Prostate gland (tissue), 2 donors: ENCODE measurements around the gene PIEZO2. TPM values are rescaled to one million over a fixed set of nuclear protein-coding genes. Genes with fewer than 3 reads are reported as not detected.
A peak's percentile ranks its signal among the peaks of the same experiment; 100 is the strongest.

Experiments used
- DNase-seq: peaks from one replicate; pipeline ENCODE4 v3.0.0-alpha.2; 2019; ENCODE audit warnings: low spot score
- H3K27ac ChIP-seq, 2 donors: fragments of 200-600 bp; sonication (generic); 2 replicates each; pipeline ENCODE4 v1.5.1; 2017 to 2019
- H3K27me3 ChIP-seq: fragments of 200-600 bp; sonication (generic); replicated peaks from 2 replicates; pipeline ENCODE4 v1.5.1; 2019; ENCODE audit not compliant: insufficient read depth
- H3K36me3 ChIP-seq, 2 donors: fragments of 200-600 bp; sonication (generic); 1 replicate in 1 of 2; 2 replicates in 1 of 2; pipeline versions ENCODE4 v1.5.1 to v1.8.1; 2017 to 2019
- H3K4me1 ChIP-seq: fragments of 200-600 bp; sonication (generic); replicated peaks from 2 replicates; pipeline ENCODE4 v1.5.1; 2019
- H3K4me3 ChIP-seq, 2 donors: fragments of 200-600 bp; sonication (generic); 2 replicates each; pipeline ENCODE4 v1.5.1; 2017 to 2019
- H3K9me3 ChIP-seq: fragments of 200-600 bp; sonication (generic); 2 replicates; pipeline ENCODE4 v1.5.1; 2017
- CTCF ChIP-seq, 4 experiments: fragments of 200-600 bp in 2 of 4; fragments of 450-650 bp in 2 of 4; sonication (generic) in 2 of 4; IDR thresholded peaks; 1 replicate in 3 of 4; 2 replicates in 1 of 4; pipeline ENCODE4 v1.5.1; 2016 to 2019; ENCODE audit warnings: antibody characterized with exemption in 4 of 4, mild to moderate bottlenecking in 2 of 4, moderate library complexity in 2 of 4
- POLR2A ChIP-seq: fragments of 450-650 bp; IDR thresholded peaks from one replicate; pipeline ENCODE4 v1.6.1; 2016; ENCODE audit warnings: antibody characterized with exemption, mild to moderate bottlenecking
- POLR2AphosphoS5 ChIP-seq: sonication (generic); formaldehyde crosslinking; IDR thresholded peaks from one replicate; pipeline ENCODE4 v1.6.1; 2017; ENCODE audit warnings: antibody characterized with exemption
- WGBS: methylation state at CpG from one replicate; pipeline ENCODE4 v1.1.5; 2018; 5-methylcytosine and 5-hydroxymethylcytosine counted together
- intact Hi-C: fragments of 100-400 bp; cut with DNase I; formaldehyde crosslinking; loops from one replicate; pipeline ENCODE4 v1.14.2; 2022
- total RNA-seq, 2 donors: library from RNA; depleted of rRNA; stranded (reverse); fragments of >200 nt; gene quantifications; one replicate each; pipeline ENCODE4 v1.1.0, GENCODE V29; 2016

Gene PIEZO2
- total RNA-seq, 2 donors from 2014 or later = 4.1 to 19.0 TPM

GRCh38 chr18:11096411-11096810, 53.0 kb downstream of the PIEZO2 start:
- Histone ChIP-seq H3K4me1 (no peaks in the 10 kb centered on the region), H3K36me3 (no peaks in the 10 kb centered on the region), H3K4me3 (no peak overlapping the region), H3K27me3 (no peaks in the 10 kb centered on the region), H3K9me3 (no peaks in the 10 kb centered on the region), H3K27ac (peak overlapping the region in 1 of 2 donors; percentile 15)
- no peak for DNase-seq
- TF ChIP-seq POLR2A (no peak), POLR2AphosphoS5 (no peak), CTCF (IDR thresholded peaks at IDR 0.05) (no peak)
- intact Hi-C loops = no loop called here
- 58% methylated on average over 5 of the region's 5 CpGs for WGBS

- Histone ChIP-seq H3K4me3 (no peak overlapping the region), H3K9me3 (no peaks in the 10 kb centered on the region), H3K27me3 (no peaks in the 10 kb centered on the region), H3K4me1 (no peaks in the 10 kb centered on the region), H3K36me3 (no peaks in the 10 kb centered on the region), H3K27ac (peak overlapping the region in 1 of 2 donors; percentile 15)
- WGBS = 74% methylated on average over 6 of the region's 6 CpGs
- intact Hi-C loops = no loop called here
- no peak for DNase-seq
- TF ChIP-seq POLR2A (no peak), CTCF (IDR thresholded peaks at IDR 0.05) (no peak), POLR2AphosphoS5 (no peak)
Measured at GRCh38 chr18:11095674-11096293, 53.6 kb downstream of the PIEZO2 start.

GRCh38 chr18:11095211-11095610, 54.2 kb downstream of the PIEZO2 start:
- 73% methylated on average over 5 of the region's 5 CpGs for WGBS
- intact Hi-C loops = no loop called here
- H3K4me3 ChIP-seq = no peak overlapping the region
- no peaks in the 10 kb centered on the region for H3K4me1 ChIP-seq
- TF ChIP-seq POLR2A = no peak
- TF ChIP-seq POLR2AphosphoS5 = no peak
- no peak for TF ChIP-seq CTCF (IDR thresholded peaks at IDR 0.05)
- H3K27ac ChIP-seq = no peak overlapping the region
- no peaks in the 10 kb centered on the region for H3K9me3 ChIP-seq
- H3K36me3 ChIP-seq = no peaks in the 10 kb centered on the region
- H3K27me3 ChIP-seq = no peaks in the 10 kb centered on the region
- DNase-seq = no peak

DNA sequence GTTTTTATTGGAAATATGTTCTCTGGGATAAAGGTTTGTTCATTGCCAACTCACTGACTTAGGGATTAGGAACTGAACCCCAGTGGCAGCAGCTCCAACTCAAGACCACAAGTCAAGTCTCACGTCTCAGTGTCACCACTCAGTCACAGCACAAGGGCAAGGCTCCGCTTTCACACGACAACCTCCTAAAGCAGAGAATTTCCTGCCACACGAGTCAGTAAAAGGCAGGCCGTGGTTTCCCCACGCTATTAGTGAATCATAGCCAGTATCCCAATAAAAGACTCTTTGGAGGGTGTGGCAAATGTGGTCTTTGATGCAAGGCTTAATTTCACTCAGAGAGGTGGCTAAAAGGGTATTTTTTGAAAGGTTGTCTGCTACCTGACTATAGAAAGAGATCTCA, 57.6 kb downstream of the PIEZO2 start:
- DNase-seq = no peak
- Histone ChIP-seq H3K27me3 (no peaks in the 10 kb centered on the region), H3K4me3 (no peak overlapping the region), H3K36me3 (no peaks in the 10 kb centered on the region), H3K4me1 (no peaks in the 10 kb centered on the region), H3K27ac (no peak overlapping the region), H3K9me3 (no peaks in the 10 kb centered on the region)
- intact Hi-C loops = no loop called here
- no peak for TF ChIP-seq POLR2A
- 73% methylated on average over 6 of the region's 6 CpGs for WGBS

DNA sequence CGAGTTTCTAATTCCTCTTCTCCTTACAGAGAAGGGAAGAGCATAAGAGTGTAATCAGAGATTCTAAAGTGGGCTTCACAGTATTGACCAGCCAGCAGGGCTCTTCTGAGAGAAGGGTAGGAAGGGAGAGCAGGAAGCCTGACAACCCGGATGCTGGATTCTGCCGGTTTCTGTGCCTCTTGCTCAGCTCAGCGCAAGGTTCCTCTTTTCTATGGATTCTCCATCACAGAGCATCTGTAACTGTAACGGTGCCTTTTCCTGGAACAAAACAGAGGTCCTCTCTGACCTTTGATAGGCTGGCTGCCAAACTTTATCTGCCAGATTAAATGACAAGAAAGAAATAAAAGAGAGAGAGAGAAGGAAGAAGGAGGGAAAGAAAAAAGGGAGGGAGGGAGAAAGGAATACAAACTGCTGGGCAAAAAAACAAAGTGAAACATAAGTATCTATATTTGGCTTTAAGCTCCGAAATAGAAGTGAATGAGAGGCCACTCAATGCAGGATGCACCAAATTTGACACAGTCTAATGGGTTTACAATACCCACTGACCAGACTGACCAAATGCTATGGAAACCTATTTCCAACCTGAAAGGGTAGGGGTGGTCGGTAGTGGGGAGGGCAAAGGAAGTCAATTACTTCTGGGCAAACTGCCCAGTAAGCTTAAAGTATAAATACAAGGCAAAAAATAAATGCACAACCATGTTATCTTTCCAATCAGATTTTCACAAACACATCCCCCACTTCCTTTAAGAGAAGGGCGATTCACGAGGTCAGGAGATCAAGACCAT, 59.2 kb downstream of the PIEZO2 start:
- 59% methylated on average over 9 of the region's 9 CpGs for WGBS
- Histone ChIP-seq H3K4me1 (no peaks in the 10 kb centered on the region), H3K27ac (no peak overlapping the region), H3K27me3 (no peaks in the 10 kb centered on the region), H3K36me3 (no peaks in the 10 kb centered on the region), H3K9me3 (no peaks in the 10 kb centered on the region), H3K4me3 (no peak overlapping the region)
- DNase-seq = no peak
- intact Hi-C loops = no loop called here
- TF ChIP-seq POLR2AphosphoS5 (no peak), POLR2A (no peak), CTCF (IDR thresholded peaks at IDR 0.05) (no peak)
